Astrocyte of the spinal cord (primary cell): Measurements from ENCODE around the gene USP9X.

Experiments used
- DNase-seq: peaks from one replicate; pipeline ENCODE4 v3.0.0; 2011; ENCODE audit warnings: low read depth, low spot score
- H3K4me3 ChIP-seq: 2 replicates; pipeline ENCODE4 v1.5.1; 2011; ENCODE audit warnings: low read depth, mild to moderate bottlenecking, low read length, moderate library complexity
- CTCF ChIP-seq: IDR thresholded peaks from 2 replicates; pipeline ENCODE4 v1.5.1; 2012; ENCODE audit warnings: low read depth, mild to moderate bottlenecking, low read length, inconsistent platforms
- in situ Hi-C: cut with HindIII; loops from 2 replicates; pipeline ENCODE4 v1.10.0; 2017; ENCODE audit warnings: low sequenced_read_pairs

Gene USP9X

GRCh38 chrX:41133551-41133950 is 48.3 kb downstream of the USP9X start:
- no peak for DNase-seq
- in situ Hi-C loops = no loop called here
- no peak overlapping the region for H3K4me3 ChIP-seq
- no peak for TF ChIP-seq CTCF

- in situ Hi-C loops = no loop called here
- no peak overlapping the region for H3K4me3 ChIP-seq
- no peak for DNase-seq
- TF ChIP-seq CTCF = peak; percentile 61
Observed at GRCh38 chrX:41137589-41137988, 52.3 kb downstream of the USP9X start.

- in situ Hi-C loops = no loop called here
- no peak for TF ChIP-seq CTCF
- H3K4me3 ChIP-seq = no peak overlapping the region
- no peak for DNase-seq
Observed at GRCh38 chrX:41142130-41142910, 57.1 kb downstream of the USP9X start.

GRCh38 chrX:41144873-41145272 is 59.6 kb downstream of the USP9X start:
- H3K4me3 ChIP-seq = no peak overlapping the region
- in situ Hi-C loops = no loop called here
- no peak for DNase-seq
- TF ChIP-seq CTCF = no peak

GRCh38 chrX:41145920-41146608 is 60.8 kb downstream of the USP9X start:
- in situ Hi-C loops = no loop called here
- peak; percentile 90 for DNase-seq
- TF ChIP-seq CTCF = peak; percentile 17
- H3K4me3 ChIP-seq = no peak overlapping the region

GRCh38 chrX:41148553-41148952 is 63.3 kb downstream of the USP9X start:
- no peak overlapping the region for H3K4me3 ChIP-seq
- peak; percentile 81 for DNase-seq
- in situ Hi-C loops = no loop called here
- TF ChIP-seq CTCF = no peak
